ENCODE data around the gene RPS21.

RPS21 gene

DNA sequence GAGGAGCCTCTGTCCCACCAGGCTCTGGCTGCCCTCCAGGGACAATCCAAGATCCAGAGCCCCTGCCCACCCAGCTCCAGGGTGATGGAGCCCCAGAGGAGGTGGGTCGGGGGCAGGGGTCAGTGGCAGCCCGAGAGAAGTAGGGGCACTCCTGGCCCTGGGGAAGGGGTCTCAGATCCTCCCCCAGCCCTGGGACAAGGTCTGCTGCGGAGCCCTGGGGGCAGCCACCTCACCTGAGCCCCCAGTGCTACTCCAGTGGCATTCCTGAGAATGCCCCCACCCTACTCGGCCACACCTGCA lies 17.1 kb upstream of the RPS21 start:
- Histone ChIP-seq H3K4me2 (ENCODE audit: low read depth, low read length, poor library complexity, severe bottlenecking) (no peak overlapping the region), H3K4me1 (ENCODE audit: insufficient read depth, low read length, poor library complexity, severe bottlenecking) (no peaks in the 10 kb centered on the region), H3F3A (ENCODE audit: low read depth) (no peaks in the 10 kb centered on the region), H3K36me3 (ENCODE audit: insufficient read depth, low read length) (no peaks in the 10 kb centered on the region), H3K9me3 (ENCODE audit: insufficient read depth, low read depth, low read length) (no peaks in the 10 kb centered on the region), H3K27me3 (ENCODE audit: insufficient read depth, low read length, poor library complexity, severe bottlenecking) (no peaks in the 10 kb centered on the region), H2AFZ (ENCODE audit: low read length) (no peak overlapping the region), H3K4me3 (ENCODE audit: low read length, poor library complexity, severe bottlenecking) (no peak overlapping the region), H3K9me2 (replicated peaks; ENCODE audit: low read depth, low read length) (no peaks in the 10 kb centered on the region), H3K9ac (ENCODE audit: low read depth, low read length, poor library complexity, severe bottlenecking) (no peak overlapping the region), H4K20me1 (ENCODE audit: insufficient read depth, low read length, poor library complexity, severe bottlenecking) (no peaks in the 10 kb centered on the region), H3K79me2 (ENCODE audit: insufficient read depth, low read length) (no peaks in the 10 kb centered on the region)
- TF ChIP-seq EZH2phosphoT487 (IDR thresholded peaks at IDR 0.05; ENCODE audit: borderline replicate concordance), result no peak
- TF ChIP-seq, protein P1, sequence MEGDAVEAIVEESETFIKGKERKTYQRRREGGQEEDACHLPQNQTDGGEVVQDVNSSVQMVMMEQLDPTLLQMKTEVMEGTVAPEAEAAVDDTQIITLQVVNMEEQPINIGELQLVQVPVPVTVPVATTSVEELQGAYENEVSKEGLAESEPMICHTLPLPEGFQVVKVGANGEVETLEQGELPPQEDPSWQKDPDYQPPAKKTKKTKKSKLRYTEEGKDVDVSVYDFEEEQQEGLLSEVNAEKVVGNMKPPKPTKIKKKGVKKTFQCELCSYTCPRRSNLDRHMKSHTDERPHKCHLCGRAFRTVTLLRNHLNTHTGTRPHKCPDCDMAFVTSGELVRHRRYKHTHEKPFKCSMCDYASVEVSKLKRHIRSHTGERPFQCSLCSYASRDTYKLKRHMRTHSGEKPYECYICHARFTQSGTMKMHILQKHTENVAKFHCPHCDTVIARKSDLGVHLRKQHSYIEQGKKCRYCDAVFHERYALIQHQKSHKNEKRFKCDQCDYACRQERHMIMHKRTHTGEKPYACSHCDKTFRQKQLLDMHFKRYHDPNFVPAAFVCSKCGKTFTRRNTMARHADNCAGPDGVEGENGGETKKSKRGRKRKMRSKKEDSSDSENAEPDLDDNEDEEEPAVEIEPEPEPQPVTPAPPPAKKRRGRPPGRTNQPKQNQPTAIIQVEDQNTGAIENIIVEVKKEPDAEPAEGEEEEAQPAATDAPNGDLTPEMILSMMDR (conservative IDR thresholded peaks at IDR 0.05; ENCODE audit: low read length), result no peak

DNA sequence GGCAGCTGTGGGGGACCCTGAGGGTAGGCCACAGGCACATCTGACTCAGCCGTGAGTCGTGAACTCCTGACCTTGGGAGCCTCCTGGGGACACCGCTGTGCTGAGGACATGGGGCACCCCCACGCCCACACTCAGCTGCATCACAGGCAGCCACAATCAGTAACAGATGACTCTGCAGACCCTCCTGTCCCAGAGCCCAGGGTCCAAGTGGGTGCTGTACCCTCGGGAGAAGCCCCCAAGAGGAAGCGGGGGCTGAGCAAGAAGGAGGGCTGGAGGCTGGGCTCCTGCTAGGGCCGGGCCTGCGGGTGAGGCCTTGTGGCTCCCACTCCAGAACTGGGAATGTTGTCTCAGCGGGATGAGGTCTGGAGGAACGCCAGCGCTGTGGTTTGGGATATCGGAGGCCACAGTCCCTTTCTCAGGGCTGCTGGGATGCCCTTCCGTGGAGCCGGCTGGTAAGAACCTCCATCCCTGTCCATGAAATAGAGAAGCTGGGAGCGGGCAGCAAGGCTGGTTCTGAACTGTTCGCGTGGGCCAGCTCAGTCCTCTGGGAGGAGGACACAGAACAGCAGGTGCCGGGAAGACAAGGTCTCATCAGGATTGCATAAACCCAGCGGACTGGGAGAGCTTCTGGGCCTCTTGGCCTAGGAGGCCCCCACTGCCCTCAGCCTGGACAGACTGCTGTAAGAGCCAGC lies 16.6 kb upstream of the RPS21 start:
- TF ChIP-seq EZH2phosphoT487 (IDR thresholded peaks at IDR 0.05; ENCODE audit: borderline replicate concordance), result no peak
- TF ChIP-seq, protein P1 (conservative IDR thresholded peaks at IDR 0.05; ENCODE audit: low read length), result no peak
- H3K4me3 ChIP-seq (ENCODE audit: low read length, poor library complexity, severe bottlenecking), result no peak overlapping the region
- no peak overlapping the region for H2AFZ ChIP-seq (ENCODE audit: low read length)
- no peaks in the 10 kb centered on the region for H3K27me3 ChIP-seq (ENCODE audit: insufficient read depth, low read length, poor library complexity, severe bottlenecking)
- no peaks in the 10 kb centered on the region for H3F3A ChIP-seq (ENCODE audit: low read depth)
- H3K4me2 ChIP-seq (ENCODE audit: low read depth, low read length, poor library complexity, severe bottlenecking), result no peak overlapping the region
- H4K20me1 ChIP-seq (ENCODE audit: insufficient read depth, low read length, poor library complexity, severe bottlenecking), result no peaks in the 10 kb centered on the region
- no peaks in the 10 kb centered on the region for H3K9me3 ChIP-seq (ENCODE audit: insufficient read depth, low read depth, low read length)
- H3K9me2 ChIP-seq (replicated peaks; ENCODE audit: low read depth, low read length), result no peaks in the 10 kb centered on the region
- H3K79me2 ChIP-seq (ENCODE audit: insufficient read depth, low read length), result no peaks in the 10 kb centered on the region
- no peak overlapping the region for H3K9ac ChIP-seq (ENCODE audit: low read depth, low read length, poor library complexity, severe bottlenecking)
- H3K36me3 ChIP-seq (ENCODE audit: insufficient read depth, low read length), result no peaks in the 10 kb centered on the region
- H3K4me1 ChIP-seq (ENCODE audit: insufficient read depth, low read length, poor library complexity, severe bottlenecking), result no peaks in the 10 kb centered on the region

DNA sequence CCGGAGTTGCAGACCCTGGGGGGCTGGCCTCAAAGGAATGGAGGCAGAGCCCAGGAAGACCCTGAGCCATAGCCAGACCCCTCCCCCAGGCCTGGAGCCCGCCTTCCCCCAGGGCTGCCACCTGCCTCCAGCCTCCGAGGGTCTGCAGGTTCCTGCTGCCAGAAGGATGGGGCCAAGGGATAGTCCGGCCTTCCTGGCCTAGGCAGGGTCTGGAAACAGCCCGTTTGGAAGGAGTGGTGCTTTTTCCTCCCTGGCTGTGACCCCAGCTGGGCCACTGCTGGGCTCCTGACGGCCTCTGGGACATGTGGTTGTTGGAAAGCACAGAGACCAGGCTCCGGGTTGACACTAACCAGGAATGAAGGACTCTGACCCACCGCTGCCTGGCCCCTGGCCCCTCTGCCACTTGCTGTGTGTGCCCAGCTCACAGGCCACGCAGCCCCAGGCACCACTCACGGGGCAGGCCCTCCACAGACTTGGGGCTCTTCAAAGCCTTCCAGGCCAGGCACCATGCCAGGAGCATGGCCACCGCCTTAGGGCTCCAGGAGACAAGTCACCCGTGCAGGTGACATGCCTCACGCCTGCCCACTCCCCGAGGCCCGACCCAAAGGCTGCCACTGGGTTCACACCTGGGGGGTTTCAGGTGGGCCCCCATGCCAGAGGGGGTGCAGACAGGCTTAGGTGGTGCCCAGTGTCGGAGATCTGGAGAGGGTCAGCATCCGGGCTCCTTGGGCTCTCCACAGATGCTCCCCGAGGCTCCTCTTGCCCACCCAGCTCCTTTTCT lies 15.9 kb upstream of the RPS21 start:
- Histone ChIP-seq H3K36me3 (ENCODE audit: insufficient read depth, low read length) (no peaks in the 10 kb centered on the region), H3K79me2 (ENCODE audit: insufficient read depth, low read length) (no peaks in the 10 kb centered on the region), H4K20me1 (ENCODE audit: insufficient read depth, low read length, poor library complexity, severe bottlenecking) (no peaks in the 10 kb centered on the region), H3K27me3 (ENCODE audit: insufficient read depth, low read length, poor library complexity, severe bottlenecking) (no peaks in the 10 kb centered on the region), H3K9me3 (ENCODE audit: insufficient read depth, low read depth, low read length) (no peaks in the 10 kb centered on the region), H3K9me2 (replicated peaks; ENCODE audit: low read depth, low read length) (no peaks in the 10 kb centered on the region), H3K4me3 (ENCODE audit: low read length, poor library complexity, severe bottlenecking) (no peak overlapping the region), H3K4me2 (ENCODE audit: low read depth, low read length, poor library complexity, severe bottlenecking) (no peak overlapping the region), H3K4me1 (ENCODE audit: insufficient read depth, low read length, poor library complexity, severe bottlenecking) (no peaks in the 10 kb centered on the region), H3F3A (ENCODE audit: low read depth) (no peaks in the 10 kb centered on the region), H2AFZ (ENCODE audit: low read length) (no peak overlapping the region), H3K9ac (ENCODE audit: low read depth, low read length, poor library complexity, severe bottlenecking) (no peak overlapping the region)
- TF ChIP-seq EZH2phosphoT487 (IDR thresholded peaks at IDR 0.05; ENCODE audit: borderline replicate concordance), result no peak
- TF ChIP-seq, protein P1 (conservative IDR thresholded peaks at IDR 0.05; ENCODE audit: low read length), result no peak

Measured in Loucy (cell line).